ENCODE data around the gene GRIN1. TPM values are rescaled to one million over a fixed set of nuclear protein-coding genes. Genes with fewer than 3 reads are reported as not detected.
A peak's percentile ranks its signal among the peaks of the same experiment; 100 is the strongest.

Gene GRIN1
- total and polyA plus RNA-seq, 2 of the 13 experiments (the other 11 are each of a cell fraction or from before 2014, with no cell fraction given): 0.13 TPM; not detected in 1

GRCh38 chr9:137150617-137151457 is 11.9 kb downstream of the GRIN1 start:
- no TSS peak for BruUV-seq (replicated peaks)
- DNase-seq (ENCODE audit: low spot score) (peak; percentile 84), ATAC-seq (peak; percentile 19), FAIRE-seq (no peak)
- CTCF ChIA-PET (ENCODE audit: low intra/inter-chr PET ratio, low total read pairs): no interaction called here
- Histone ChIP-seq H3K27ac (ENCODE audit: extremely low read length, insufficient read depth, low read length) (no peak overlapping the region), H3K4me3 (replicated peaks in 1 of 3; ENCODE audit: insufficient read depth in 1 of 3, low read depth in 2 of 3, low read length in 3 of 3) (no peak overlapping the region), H3K9ac (ENCODE audit: insufficient read depth, low read depth, low read length) (no peak overlapping the region), H4K20me1 (ENCODE audit: insufficient read depth, low read length) (no peaks in the 10 kb centered on the region), H3K4me2 (ENCODE audit: low read depth, low read length) (0 out of 2 replicates have a peak overlapping the region, but pooled peaks have one; percentile 32), H3K27me3 (ENCODE audit: control insufficient read depth in 1 of 2, insufficient read depth in 2 of 2, low read length in 2 of 2) (peaks cover 8 to 38% of the 10 kb centered on the region in 2 experiments; a peak in 4 of 5 replicates), H3K36me3 (replicated peaks in 1 of 2; ENCODE audit: control insufficient read depth in 1 of 2, insufficient read depth in 2 of 2, low read length in 2 of 2) (no peaks in the 10 kb centered on the region), H3K9me3 (ENCODE audit: low read length) (no peaks in the 10 kb centered on the region), H2AFZ (ENCODE audit: low read length) (no peak overlapping the region), H3K79me2 (ENCODE audit: insufficient read depth, low read length) (no peaks in the 10 kb centered on the region), H3K4me1 (ENCODE audit: insufficient read depth, low read length) (peaks cover 30% of the 10 kb centered on the region)
- intact Hi-C loops (cut with micrococcal nuclease; ENCODE audit: unreplicated experiment): loop anchor here (1.0 kb wide), 1 partner anchor 37 kb away; the partner anchor contains the start of genes ANAPC2 and SSNA1
- WGBS (ENCODE audit: low lambda C conversion rate): 3% methylated on average over 33 of the region's 34 CpGs
- in situ Hi-C loops (cut with HindIII; ENCODE audit: extremely low pct_ligation_motif_present, low pct_unique_long_range_greater_than_20kb): no loop called here
- POLR2A ChIA-PET: interaction anchor here (0.7 to 3.0 kb wide), 27 partner anchors 12 to 308 kb away, joined by 3 to 34 read pairs (median 8); partner anchors contain the start of genes ANAPC2, LRRC26, MAN1B1 and NSMF
- TF ChIP-seq AHDC1 (CRISPR knock-in tag; IDR thresholded peaks at IDR 0.05; ENCODE audit: borderline replicate concordance): no peak
- TF ChIP-seq ZSCAN29 (CRISPR knock-in tag; conservative IDR thresholded peaks at IDR 0.05): no peak
- no peak for TF ChIP-seq HOXD1 (CRISPR knock-in tag; IDR thresholded peaks at IDR 0.05)
- TF ChIP-seq, protein P1, sequence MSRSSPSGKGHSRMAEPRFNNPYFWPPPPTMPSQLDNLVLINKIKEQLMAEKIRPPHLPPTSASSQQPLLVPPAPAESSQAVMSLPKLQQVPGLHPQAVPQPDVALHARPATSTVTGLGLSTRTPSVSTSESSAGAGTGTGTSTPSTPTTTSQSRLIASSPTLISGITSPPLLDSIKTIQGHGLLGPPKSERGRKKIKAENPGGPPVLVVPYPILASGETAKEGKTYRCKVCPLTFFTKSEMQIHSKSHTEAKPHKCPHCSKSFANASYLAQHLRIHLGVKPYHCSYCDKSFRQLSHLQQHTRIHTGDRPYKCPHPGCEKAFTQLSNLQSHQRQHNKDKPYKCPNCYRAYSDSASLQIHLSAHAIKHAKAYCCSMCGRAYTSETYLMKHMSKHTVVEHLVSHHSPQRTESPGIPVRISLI (CRISPR knock-in tag; IDR thresholded peaks at IDR 0.05; ENCODE audit: borderline replicate concordance): peak; percentile 22; the same call in 1 of the 2 replicates
- no peak for TF ChIP-seq ELF1 (CRISPR knock-in tag; IDR thresholded peaks at IDR 0.05)
- no peak for TF ChIP-seq FOXP1 (IDR thresholded peaks at IDR 0.05)
- no peak for TF ChIP-seq FOXP1 (CRISPR knock-in tag; IDR thresholded peaks at IDR 0.05)
- no peak for TF ChIP-seq ZNF672 (CRISPR knock-in tag; IDR thresholded peaks at IDR 0.05)
- TF ChIP-seq, protein P2, sequence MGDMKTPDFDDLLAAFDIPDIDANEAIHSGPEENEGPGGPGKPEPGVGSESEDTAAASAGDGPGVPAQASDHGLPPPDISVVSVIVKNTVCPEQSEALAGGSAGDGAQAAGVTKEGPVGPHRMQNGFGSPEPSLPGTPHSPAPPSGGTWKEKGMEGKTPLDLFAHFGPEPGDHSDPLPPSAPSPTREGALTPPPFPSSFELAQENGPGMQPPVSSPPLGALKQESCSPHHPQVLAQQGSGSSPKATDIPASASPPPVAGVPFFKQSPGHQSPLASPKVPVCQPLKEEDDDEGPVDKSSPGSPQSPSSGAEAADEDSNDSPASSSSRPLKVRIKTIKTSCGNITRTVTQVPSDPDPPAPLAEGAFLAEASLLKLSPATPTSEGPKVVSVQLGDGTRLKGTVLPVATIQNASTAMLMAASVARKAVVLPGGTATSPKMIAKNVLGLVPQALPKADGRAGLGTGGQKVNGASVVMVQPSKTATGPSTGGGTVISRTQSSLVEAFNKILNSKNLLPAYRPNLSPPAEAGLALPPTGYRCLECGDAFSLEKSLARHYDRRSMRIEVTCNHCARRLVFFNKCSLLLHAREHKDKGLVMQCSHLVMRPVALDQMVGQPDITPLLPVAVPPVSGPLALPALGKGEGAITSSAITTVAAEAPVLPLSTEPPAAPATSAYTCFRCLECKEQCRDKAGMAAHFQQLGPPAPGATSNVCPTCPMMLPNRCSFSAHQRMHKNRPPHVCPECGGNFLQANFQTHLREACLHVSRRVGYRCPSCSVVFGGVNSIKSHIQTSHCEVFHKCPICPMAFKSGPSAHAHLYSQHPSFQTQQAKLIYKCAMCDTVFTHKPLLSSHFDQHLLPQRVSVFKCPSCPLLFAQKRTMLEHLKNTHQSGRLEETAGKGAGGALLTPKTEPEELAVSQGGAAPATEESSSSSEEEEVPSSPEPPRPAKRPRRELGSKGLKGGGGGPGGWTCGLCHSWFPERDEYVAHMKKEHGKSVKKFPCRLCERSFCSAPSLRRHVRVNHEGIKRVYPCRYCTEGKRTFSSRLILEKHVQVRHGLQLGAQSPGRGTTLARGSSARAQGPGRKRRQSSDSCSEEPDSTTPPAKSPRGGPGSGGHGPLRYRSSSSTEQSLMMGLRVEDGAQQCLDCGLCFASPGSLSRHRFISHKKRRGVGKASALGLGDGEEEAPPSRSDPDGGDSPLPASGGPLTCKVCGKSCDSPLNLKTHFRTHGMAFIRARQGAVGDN (CRISPR knock-in tag; IDR thresholded peaks at IDR 0.05): no peak
- no peak for TF ChIP-seq DMAP1 (CRISPR knock-in tag; IDR thresholded peaks at IDR 0.05)
- no peak for TF ChIP-seq EEA1 (CRISPR knock-in tag; IDR thresholded peaks at IDR 0.05; ENCODE audit: borderline replicate concordance)
- TF ChIP-seq MBNL3 (CRISPR knock-in tag; conservative IDR thresholded peaks at IDR 0.05): no peak

Data from HepG2 (cell line).